ENCODE results near the gene CEMIP.

GRCh38 chr15:81000624-81001151 lies 221.5 kb downstream of the CEMIP start, which contains the start of gene TLNRD1:
- TF ChIP-seq CTCF (IDR thresholded peaks at IDR 0.05) = no peak
- TF ChIP-seq ZFX (IDR thresholded peaks at IDR 0.05; ENCODE audit: borderline replicate concordance) = no peak
